Activated T-helper 17 cell treated with anti-CD3 and anti-CD28 coated beads, Interleukin-2, amount 50 U/mL, for 72 hours (primary cell): ENCODE results near the gene RSPO1. TPM values are rescaled to one million over a fixed set of nuclear protein-coding genes. Genes with fewer than 3 reads are reported as not detected.

Source experiments
- ATAC-seq: fragments of 150-1000 bp; cut with Tn5 transposase; replicated peaks from 2 replicates; pipeline ENCODE4 v1.10.0; 2021; ENCODE audit warnings: mild to moderate bottlenecking, moderate library complexity
- H3K27ac Mint-ChIP-seq: one replicate; pipeline ENCODE4 v1.8.0; 2022; ENCODE audit warnings: mixed read lengths
- H3K27me3 Mint-ChIP-seq: one replicate; pipeline ENCODE4 v1.8.0; 2022; ENCODE audit warnings: mixed read lengths
- H3K36me3 Mint-ChIP-seq: one replicate; pipeline ENCODE4 v1.8.0; 2022; ENCODE audit warnings: low read depth, mild to moderate bottlenecking, mixed read lengths
- H3K4me1 Mint-ChIP-seq: one replicate; pipeline ENCODE4 v1.8.0; 2022; ENCODE audit warnings: mixed read lengths
- H3K4me3 Mint-ChIP-seq: one replicate; pipeline ENCODE4 v1.8.0; 2022; ENCODE audit warnings: mild to moderate bottlenecking, mixed read lengths
- H3K9me3 Mint-ChIP-seq: one replicate; pipeline ENCODE4 v1.8.0; 2022; ENCODE audit warnings: mixed read lengths
- total RNA-seq, 2 donors: library from RNA; stranded (reverse); gene quantifications; one replicate each; pipeline ENCODE4 v1.2.3, GENCODE V29; 2022

The RSPO1 gene
- total RNA-seq, 2 donors from 2014 or later: not detected

- H3K27me3 Mint-ChIP-seq: peaks cover 13% of the 10 kb centered on the region
- no peaks in the 10 kb centered on the region for H3K36me3 Mint-ChIP-seq
Measured at GRCh38 chr1:37641059-37641458, 6.4 kb upstream of the RSPO1 start.

GRCh38 chr1:37636435-37636834 lies 1.7 kb upstream of the RSPO1 start:
- Mint-ChIP-seq H3K4me3 (no peak overlapping the region), H3K27me3 (peaks cover 39% of the 10 kb centered on the region), H3K36me3 (peaks cover 6% of the 10 kb centered on the region), H3K27ac (no peak overlapping the region), H3K4me1 (peaks cover 4% of the 10 kb centered on the region), H3K9me3 (no peaks in the 10 kb centered on the region)
- ATAC-seq: no peak

More at GRCh38 chr1:37641059-37641458, 6.4 kb upstream of the RSPO1 start:
- Mint-ChIP-seq H3K9me3 (no peaks in the 10 kb centered on the region), H3K4me3 (no peak overlapping the region), H3K27ac (no peak overlapping the region), H3K4me1 (no peaks in the 10 kb centered on the region)
- ATAC-seq: no peak

DNA sequence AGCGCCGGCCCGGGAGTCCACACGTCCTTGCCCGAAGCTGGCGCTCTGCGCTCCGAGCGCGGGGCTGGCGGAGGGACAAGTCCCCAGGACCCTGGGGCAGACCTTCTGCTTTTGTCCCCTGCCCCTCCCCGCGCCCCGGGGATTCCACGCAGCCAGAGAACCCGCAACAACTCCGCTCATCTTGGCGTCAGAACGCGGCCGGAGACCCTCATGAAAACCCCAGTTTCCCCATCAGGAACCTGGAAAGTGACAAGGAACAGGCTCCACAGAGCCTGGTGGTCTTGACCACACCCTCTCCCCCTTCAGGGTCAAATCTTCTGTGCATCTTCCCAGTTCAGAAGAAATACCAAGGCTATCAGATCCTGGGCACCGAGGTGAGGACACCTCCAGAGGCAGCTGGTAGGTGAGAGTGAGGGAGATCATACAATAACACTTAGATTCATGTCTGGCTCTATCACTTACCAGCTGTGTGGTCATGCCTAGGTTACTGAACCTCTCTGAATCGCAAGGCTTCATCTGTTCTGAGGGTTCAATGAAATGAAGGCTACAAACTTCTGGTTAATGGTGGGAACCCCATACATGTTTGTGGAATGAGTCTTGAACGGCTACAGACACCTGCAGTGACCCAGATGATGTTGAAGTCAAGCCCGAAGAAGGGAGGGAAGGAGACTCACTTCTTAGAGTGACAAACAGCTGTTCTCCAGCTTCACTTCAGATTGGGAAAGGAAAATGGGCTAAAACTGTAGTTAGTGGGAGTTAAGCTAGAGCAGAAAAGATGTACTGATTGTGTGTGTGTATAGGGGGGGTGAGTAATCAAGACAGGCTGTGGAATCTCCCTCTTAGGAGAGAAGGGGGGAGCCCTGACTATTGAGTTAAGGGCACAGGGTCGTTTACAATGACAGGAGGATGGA lies 555 bp upstream of the RSPO1 start:
- H3K4me3 Mint-ChIP-seq: peak overlapping the region; percentile 45

DNA sequence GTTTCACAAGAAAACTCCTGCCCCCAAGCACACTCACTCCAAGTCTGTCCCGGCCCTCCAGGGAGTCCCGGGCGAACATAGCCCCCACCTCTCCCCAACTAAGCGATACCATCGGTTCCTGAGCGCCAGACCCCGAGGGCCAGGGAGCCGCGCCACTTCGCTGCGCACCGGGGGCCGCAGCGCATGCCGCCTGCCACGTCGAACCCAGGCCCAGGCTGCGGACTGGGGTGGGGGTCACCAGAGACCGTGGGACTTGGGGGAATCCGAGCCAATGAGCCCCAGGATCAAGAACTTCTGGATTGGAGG lies 801 bp downstream of the RSPO1 start:
- Mint-ChIP-seq H3K27me3 (peaks cover 49% of the 10 kb centered on the region), H3K4me3 (no peak overlapping the region), H3K36me3 (peaks cover 6% of the 10 kb centered on the region), H3K4me1 (peaks cover 4% of the 10 kb centered on the region), H3K9me3 (no peaks in the 10 kb centered on the region), H3K27ac (no peak overlapping the region)
- ATAC-seq: no peak

More for the DNA sequence above, 555 bp upstream of the RSPO1 start:
- Mint-ChIP-seq H3K27ac (no peak overlapping the region), H3K4me1 (peaks cover 4% of the 10 kb centered on the region), H3K36me3 (peaks cover 6% of the 10 kb centered on the region), H3K9me3 (no peaks in the 10 kb centered on the region), H3K27me3 (peaks cover 43% of the 10 kb centered on the region)
- ATAC-seq: no peak

GRCh38 chr1:37633040-37633937 lies 1.4 kb downstream of the RSPO1 start:
- peaks cover 4% of the 10 kb centered on the region for H3K4me1 Mint-ChIP-seq
- no peak for ATAC-seq
- H3K27ac Mint-ChIP-seq: no peak overlapping the region
- H3K4me3 Mint-ChIP-seq: peak overlapping the region; percentile 49
- no peaks in the 10 kb centered on the region for H3K9me3 Mint-ChIP-seq
- peaks cover 51% of the 10 kb centered on the region for H3K27me3 Mint-ChIP-seq
- H3K36me3 Mint-ChIP-seq: peaks cover 6% of the 10 kb centered on the region

- no peaks in the 10 kb centered on the region for H3K9me3 Mint-ChIP-seq
- H3K27ac Mint-ChIP-seq: no peak overlapping the region
- peaks cover 4% of the 10 kb centered on the region for H3K4me1 Mint-ChIP-seq
Measured at GRCh38 chr1:37631036-37631435, 3.7 kb downstream of the RSPO1 start.

GRCh38 chr1:37630426-37631028 lies 4.2 kb downstream of the RSPO1 start:
- Mint-ChIP-seq H3K9me3 (no peaks in the 10 kb centered on the region), H3K27ac (no peak overlapping the region), H3K27me3 (peaks cover 52% of the 10 kb centered on the region), H3K4me3 (no peak overlapping the region), H3K4me1 (peaks cover 4% of the 10 kb centered on the region), H3K36me3 (peaks cover 6% of the 10 kb centered on the region)
- no peak for ATAC-seq

More at GRCh38 chr1:37631036-37631435, 3.7 kb downstream of the RSPO1 start:
- Mint-ChIP-seq H3K27me3 (peaks cover 57% of the 10 kb centered on the region), H3K4me3 (no peak overlapping the region), H3K36me3 (peaks cover 6% of the 10 kb centered on the region)
- ATAC-seq: no peak

DNA sequence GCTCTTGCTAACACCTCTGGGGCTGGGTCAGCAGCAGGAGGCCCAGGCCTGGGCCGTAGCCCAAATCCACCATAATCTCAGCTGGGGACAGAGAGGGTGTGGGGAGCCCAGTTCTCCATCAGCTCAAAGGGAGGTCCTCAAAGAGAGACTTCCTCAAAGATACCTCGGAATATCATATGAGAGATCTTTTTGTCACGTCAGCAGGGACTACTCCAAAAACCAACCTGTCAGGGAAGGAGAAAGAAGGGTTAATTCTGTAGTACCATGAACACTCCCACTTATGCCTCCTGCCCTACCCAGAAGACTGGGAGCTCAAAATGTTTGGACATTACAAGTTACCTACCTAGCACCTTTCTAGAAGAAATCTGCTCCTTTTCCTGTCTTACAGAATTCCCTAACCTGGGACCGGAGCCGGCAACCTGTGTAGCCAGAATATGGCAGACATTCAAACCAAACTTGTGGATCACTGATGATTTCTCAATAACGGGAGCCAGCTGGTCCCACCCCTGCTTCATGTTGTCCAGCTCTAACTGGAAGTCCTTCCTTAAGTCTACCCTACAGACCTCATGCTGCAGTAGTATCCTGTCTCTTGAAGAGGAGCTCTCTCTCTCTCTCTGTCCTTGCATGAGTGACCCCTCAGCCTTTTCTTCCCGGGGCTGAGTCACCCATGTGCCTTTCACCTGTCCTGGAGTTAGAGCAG lies 4.8 kb downstream of the RSPO1 start:
- Mint-ChIP-seq H3K27ac (no peak overlapping the region), H3K9me3 (no peaks in the 10 kb centered on the region), H3K27me3 (peaks cover 51% of the 10 kb centered on the region), H3K4me3 (no peak overlapping the region), H3K36me3 (peaks cover 6% of the 10 kb centered on the region), H3K4me1 (no peaks in the 10 kb centered on the region)
- no peak for ATAC-seq

GRCh38 chr1:37629008-37629407 lies 5.7 kb downstream of the RSPO1 start:
- no peak for ATAC-seq
- H3K4me3 Mint-ChIP-seq: no peak overlapping the region
- peaks cover 6% of the 10 kb centered on the region for H3K36me3 Mint-ChIP-seq
- no peak overlapping the region for H3K27ac Mint-ChIP-seq
- H3K9me3 Mint-ChIP-seq: no peaks in the 10 kb centered on the region
- H3K4me1 Mint-ChIP-seq: no peaks in the 10 kb centered on the region
- H3K27me3 Mint-ChIP-seq: peaks cover 53% of the 10 kb centered on the region

- Mint-ChIP-seq H3K4me3 (no peak overlapping the region), H3K9me3 (no peaks in the 10 kb centered on the region), H3K36me3 (peaks cover 5% of the 10 kb centered on the region), H3K4me1 (no peaks in the 10 kb centered on the region), H3K27me3 (peaks cover 50% of the 10 kb centered on the region), H3K27ac (no peak overlapping the region)
- ATAC-seq: no peak
Measured at GRCh38 chr1:37628026-37628556, 6.6 kb downstream of the RSPO1 start.

- no peaks in the 10 kb centered on the region for H3K36me3 Mint-ChIP-seq
- H3K9me3 Mint-ChIP-seq: no peaks in the 10 kb centered on the region
- no peak for ATAC-seq
- peaks cover 3% of the 10 kb centered on the region for H3K4me1 Mint-ChIP-seq
- H3K4me3 Mint-ChIP-seq: no peak overlapping the region
- peaks cover 35% of the 10 kb centered on the region for H3K27me3 Mint-ChIP-seq
- no peak overlapping the region for H3K27ac Mint-ChIP-seq
Measured at GRCh38 chr1:37622131-37622530, 12.6 kb downstream of the RSPO1 start.

DNA sequence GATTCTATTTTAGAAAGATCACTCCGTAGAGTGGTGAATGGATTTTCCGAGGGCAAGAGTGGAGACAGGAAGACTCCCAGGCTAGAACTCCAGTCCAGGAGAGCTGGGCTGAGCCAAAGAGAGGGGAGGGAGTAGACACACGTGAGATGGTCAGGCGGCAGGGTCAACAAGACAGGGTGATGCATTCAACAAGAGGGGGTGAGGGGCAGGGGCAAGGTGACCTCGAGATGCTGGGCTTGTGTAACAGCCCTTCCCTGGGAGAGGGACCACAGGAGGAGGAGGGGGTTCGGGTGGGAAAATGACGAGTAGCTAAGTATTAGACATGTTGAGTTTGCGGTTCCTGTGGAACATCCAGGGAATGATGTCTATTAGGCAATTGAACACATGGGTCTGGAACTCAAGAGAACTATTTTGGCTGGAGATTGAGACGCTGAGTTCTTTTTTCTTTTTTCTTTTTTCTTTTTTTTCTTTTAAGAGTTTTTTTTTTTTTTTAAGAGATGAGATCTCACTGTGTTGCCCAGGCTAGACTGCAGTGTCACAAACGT lies 13.3 kb downstream of the RSPO1 start:
- Mint-ChIP-seq H3K9me3 (no peaks in the 10 kb centered on the region), H3K27ac (no peak overlapping the region), H3K4me3 (no peak overlapping the region), H3K27me3 (peaks cover 33% of the 10 kb centered on the region), H3K4me1 (peaks cover 3% of the 10 kb centered on the region), H3K36me3 (no peaks in the 10 kb centered on the region)
- no peak for ATAC-seq

GRCh38 chr1:37620707-37621106 lies 14.0 kb downstream of the RSPO1 start:
- Mint-ChIP-seq H3K27ac (no peak overlapping the region), H3K4me3 (no peak overlapping the region), H3K9me3 (no peaks in the 10 kb centered on the region), H3K4me1 (peaks cover 3% of the 10 kb centered on the region), H3K36me3 (no peaks in the 10 kb centered on the region), H3K27me3 (peaks cover 39% of the 10 kb centered on the region)
- no peak for ATAC-seq
